Neural cell (in vitro differentiated cells): ENCODE measurements around the gene THADA.

Source experiments
- CTCF ChIP-seq: fragments of 450-650 bp; IDR thresholded peaks from 2 replicates; pipeline ENCODE4 v1.5.1; 2014; ENCODE audit warnings: antibody characterized with exemption, mild to moderate bottlenecking, moderate library complexity; ENCODE audit not compliant: poor library complexity, severe bottlenecking
- MXI1 ChIP-seq: fragments of 450-650 bp; conservative IDR thresholded peaks from 2 replicates; pipeline ENCODE4 v1.6.1; 2014; ENCODE audit warnings: antibody characterized with exemption, mild to moderate bottlenecking; ENCODE audit not compliant: poor library complexity, severe bottlenecking
- RAD21 ChIP-seq: fragments of 450-650 bp; conservative IDR thresholded peaks from 2 replicates; pipeline ENCODE4 v1.6.1; 2014; ENCODE audit warnings: antibody characterized with exemption, mild to moderate bottlenecking, moderate library complexity
- REST ChIP-seq: IDR thresholded peaks from 2 replicates; pipeline ENCODE4 v1.6.1; 2012; ENCODE audit warnings: borderline replicate concordance

GRCh38 chr2:43507137-43507536, 88.7 kb downstream of the THADA start:
- TF ChIP-seq CTCF = no peak
- TF ChIP-seq MXI1 = no peak
- TF ChIP-seq RAD21 = no peak
- no peak for TF ChIP-seq REST
